ENCODE results near the gene EGLN3. TPM values are rescaled to one million over a fixed set of nuclear protein-coding genes. Genes with fewer than 3 reads are reported as not detected.

EGLN3 gene
- 2.8 to 5.6 TPM (median 3.9 TPM) in 5 replicates for total RNA-seq (2022; extraction: Qiagen RNA extraction; ENCODE audit: low read depth)

DNA sequence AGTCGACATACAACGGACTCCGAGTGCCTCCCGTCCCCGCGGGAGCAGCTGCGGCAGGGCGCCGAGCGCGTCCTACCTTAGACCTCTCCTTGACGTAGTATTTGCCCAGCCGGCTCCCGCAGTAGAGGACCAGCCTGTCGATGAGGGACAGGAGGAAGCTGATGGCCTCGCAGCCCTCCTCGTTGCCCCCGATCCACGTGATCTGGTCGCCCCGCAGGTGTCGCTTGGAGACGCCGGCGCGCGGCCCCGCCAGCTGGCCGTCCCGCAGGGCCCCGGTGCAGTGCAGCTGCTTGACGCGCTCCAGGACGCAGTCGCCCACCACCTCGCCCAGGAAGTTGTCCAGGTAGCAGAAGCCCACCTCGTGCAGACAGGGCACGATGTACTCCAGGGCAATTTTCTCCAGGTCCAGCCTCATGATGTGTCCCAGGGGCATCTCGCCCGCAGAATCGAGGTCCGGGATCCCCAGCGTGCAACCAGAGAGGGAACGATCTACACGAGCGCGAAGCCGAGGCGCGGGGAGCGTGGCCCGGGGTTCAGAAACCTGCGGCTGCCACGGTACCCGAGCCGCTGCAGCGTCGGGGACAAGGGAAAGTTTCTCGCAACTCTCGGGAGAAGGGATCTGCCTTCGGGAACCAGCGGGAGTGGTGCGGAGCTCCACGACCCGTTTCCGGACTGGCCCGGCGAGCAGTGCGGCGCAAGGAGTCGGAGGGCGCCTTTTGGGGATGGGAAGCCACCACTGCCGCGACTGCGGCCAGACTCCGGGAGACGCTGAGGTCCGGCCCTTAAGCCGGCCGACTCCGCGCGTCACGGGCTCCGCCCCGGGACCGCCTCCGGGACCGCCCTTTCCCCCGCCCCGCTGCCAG is at the start of gene EGLN3:
TSS of gene EGLN3 (minus strand) at position 755 of the 863 bp plus-strand sequence. CDS start at position 433, 322 bp downstream.

Data from A549 treated with ZK216348 at 1 μM for 4 hours (cell line).